ENCODE results near the gene LEP. TPM values are rescaled to one million over a fixed set of nuclear protein-coding genes. Genes with fewer than 3 reads are reported as not detected.

Gene LEP
- total RNA-seq, 4 donors from 2014 or later, result not detected

- H3K4me3 ChIP-seq, result no peak overlapping the region
- intact Hi-C loops (cut with DNase I; ENCODE audit: low total_unique reads), result no loop called here
- H3K9me3 ChIP-seq, result no peaks in the 10 kb centered on the region
- no peaks in the 10 kb centered on the region for H3K4me1 ChIP-seq
- H3K27ac ChIP-seq, result no peak overlapping the region
- no peaks in the 10 kb centered on the region for H3K36me3 ChIP-seq
- no peaks in the 10 kb centered on the region for H3K27me3 ChIP-seq
- no peak for TF ChIP-seq POLR2A (IDR thresholded peaks at IDR 0.05)
- no peak for TF ChIP-seq CTCF (IDR thresholded peaks at IDR 0.05)
- DNase-seq, result no peak
These were observed 23.9 kb upstream of the LEP start for GRCh38 chr7:128217030-128217805.

- Histone ChIP-seq H3K4me3 (no peak overlapping the region), H3K36me3 (no peaks in the 10 kb centered on the region), H3K9me3 (no peaks in the 10 kb centered on the region), H3K4me1 (no peaks in the 10 kb centered on the region), H3K27ac (no peak overlapping the region), H3K27me3 (no peaks in the 10 kb centered on the region)
- no peak for DNase-seq
- intact Hi-C loops (cut with DNase I; ENCODE audit: low total_unique reads), result no loop called here
- TF ChIP-seq CTCF (IDR thresholded peaks at IDR 0.05) (no peak), POLR2A (IDR thresholded peaks at IDR 0.05) (no peak)
These were observed 23.0 kb upstream of the LEP start for GRCh38 chr7:128217967-128218652.

GRCh38 chr7:128219636-128220035 is 21.4 kb upstream of the LEP start:
- DNase-seq, result no peak
- no peak for TF ChIP-seq POLR2A (IDR thresholded peaks at IDR 0.05)
- no peak for TF ChIP-seq CTCF (IDR thresholded peaks at IDR 0.05)
- H3K4me3 ChIP-seq, result no peak overlapping the region
- no peaks in the 10 kb centered on the region for H3K9me3 ChIP-seq
- H3K36me3 ChIP-seq, result no peaks in the 10 kb centered on the region
- no peak overlapping the region for H3K27ac ChIP-seq
- H3K27me3 ChIP-seq, result no peaks in the 10 kb centered on the region
- intact Hi-C loops (cut with DNase I; ENCODE audit: low total_unique reads), result no loop called here
- H3K4me1 ChIP-seq, result no peaks in the 10 kb centered on the region

- Histone ChIP-seq H3K4me1 (no peaks in the 10 kb centered on the region), H3K27me3 (no peaks in the 10 kb centered on the region), H3K36me3 (no peaks in the 10 kb centered on the region), H3K9me3 (no peaks in the 10 kb centered on the region), H3K4me3 (no peak overlapping the region), H3K27ac (no peak overlapping the region)
- intact Hi-C loops (cut with DNase I; ENCODE audit: low total_unique reads), result no loop called here
- DNase-seq, result no peak
- TF ChIP-seq CTCF (IDR thresholded peaks at IDR 0.05), result no peak
- no peak for TF ChIP-seq POLR2A (IDR thresholded peaks at IDR 0.05)
These were observed 19.1 kb upstream of the LEP start for GRCh38 chr7:128221929-128222403.

Measured in uterus (tissue), 4 donors.